Endothelial cell of umbilical vein (primary cell): ENCODE results near the gene STAT1.

Source experiments
- CTCF ChIP-seq, 2 donors: IDR thresholded peaks; 1 replicate in 1 of 2; 2 replicates in 1 of 2; pipeline ENCODE4 v1.5.1; 2011; ENCODE audit warnings: low read length in 2 of 2, mild to moderate bottlenecking in 2 of 2, moderate library complexity in 2 of 2, control low read depth in 1 of 2, inconsistent platforms in 1 of 2, low read depth in 1 of 2; ENCODE audit not compliant: insufficient read depth in 1 of 2; ENCODE audit errors: extremely low read depth in 1 of 2
- FOS ChIP-seq: IDR thresholded peaks from 2 replicates; pipeline ENCODE4 v1.6.1; 2011; ENCODE audit warnings: mild to moderate bottlenecking, low read length, moderate library complexity, borderline replicate concordance; ENCODE audit not compliant: insufficient read depth
- JUN ChIP-seq: IDR thresholded peaks from 2 replicates; pipeline ENCODE4 v1.6.1; 2011; ENCODE audit warnings: borderline replicate concordance, low read depth; ENCODE audit not compliant: insufficient read length, insufficient read depth
- MAX ChIP-seq: IDR thresholded peaks from 2 replicates; pipeline ENCODE4 v1.6.1; 2011; ENCODE audit not compliant: insufficient read depth, insufficient read length
- MYC ChIP-seq: IDR thresholded peaks from one replicate; pipeline ENCODE4 v1.6.1; 2011; ENCODE audit warnings: mild to moderate bottlenecking, low read depth, low read length
- POLR2A ChIP-seq: IDR thresholded peaks from 2 replicates; pipeline ENCODE4 v1.6.1; 2012; ENCODE audit warnings: low read depth, mild to moderate bottlenecking, control low read depth, low read length

- TF ChIP-seq MAX (no peak), CTCF (IDR thresholded peaks at IDR 0.05; ENCODE audit: extremely low read depth in 1 of 2, insufficient read depth in 1 of 2, low read depth in 1 of 2, low read length in 2 of 2) (no peak), POLR2A (no peak), MYC (no peak), JUN (no peak), FOS (no peak)
Measured at GRCh38 chr2:190972213-190972612, 41.8 kb downstream of the STAT1 start.
